Fibroblast of lung (primary cell): ENCODE data around the gene MADCAM1.

ENCODE experiments used
- EZH2 ChIP-seq: IDR thresholded peaks from 2 replicates; pipeline ENCODE4 v1.5.1; 2012; ENCODE audit warnings: low read length, control low read depth, mild to moderate bottlenecking; ENCODE audit errors: missing control alignments
- TF ChIP-seq, protein P1 (sequence below), 2 donors: IDR thresholded peaks in 1 of 2; conservative IDR thresholded peaks in 1 of 2; 1 replicate in 1 of 2; 2 replicates in 1 of 2; pipeline ENCODE4 v1.5.1; 2011 to 2012; ENCODE audit warnings: low read length in 2 of 2, control low read depth in 1 of 2, inconsistent platforms in 1 of 2, low read depth in 1 of 2, mild to moderate bottlenecking in 1 of 2

DNA sequence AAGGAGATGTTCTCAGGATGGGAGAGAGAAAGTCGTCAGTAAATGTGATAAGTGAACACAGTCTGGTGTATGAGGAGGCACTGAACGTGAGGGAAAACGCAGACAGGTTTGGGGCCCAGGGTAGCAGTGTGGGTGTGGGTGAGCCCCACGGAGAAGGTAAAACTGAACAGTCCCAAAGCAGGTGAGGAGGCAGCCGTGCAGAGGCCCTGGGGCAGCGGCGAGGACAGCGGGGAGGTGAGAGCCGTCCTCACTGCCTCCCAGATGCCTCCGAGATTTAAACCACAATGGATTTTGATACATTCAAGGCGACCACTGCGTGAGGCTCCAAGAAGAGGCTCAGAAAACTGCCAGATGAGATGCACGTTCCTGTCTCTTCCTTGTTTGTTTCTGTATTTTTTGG is 20.9 kb upstream of the MADCAM1 start:
- TF ChIP-seq, protein P1, sequence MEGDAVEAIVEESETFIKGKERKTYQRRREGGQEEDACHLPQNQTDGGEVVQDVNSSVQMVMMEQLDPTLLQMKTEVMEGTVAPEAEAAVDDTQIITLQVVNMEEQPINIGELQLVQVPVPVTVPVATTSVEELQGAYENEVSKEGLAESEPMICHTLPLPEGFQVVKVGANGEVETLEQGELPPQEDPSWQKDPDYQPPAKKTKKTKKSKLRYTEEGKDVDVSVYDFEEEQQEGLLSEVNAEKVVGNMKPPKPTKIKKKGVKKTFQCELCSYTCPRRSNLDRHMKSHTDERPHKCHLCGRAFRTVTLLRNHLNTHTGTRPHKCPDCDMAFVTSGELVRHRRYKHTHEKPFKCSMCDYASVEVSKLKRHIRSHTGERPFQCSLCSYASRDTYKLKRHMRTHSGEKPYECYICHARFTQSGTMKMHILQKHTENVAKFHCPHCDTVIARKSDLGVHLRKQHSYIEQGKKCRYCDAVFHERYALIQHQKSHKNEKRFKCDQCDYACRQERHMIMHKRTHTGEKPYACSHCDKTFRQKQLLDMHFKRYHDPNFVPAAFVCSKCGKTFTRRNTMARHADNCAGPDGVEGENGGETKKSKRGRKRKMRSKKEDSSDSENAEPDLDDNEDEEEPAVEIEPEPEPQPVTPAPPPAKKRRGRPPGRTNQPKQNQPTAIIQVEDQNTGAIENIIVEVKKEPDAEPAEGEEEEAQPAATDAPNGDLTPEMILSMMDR (conservative IDR thresholded peaks at IDR 0.05 in 1 of 2, IDR thresholded peaks at IDR 0.05 in 1 of 2; ENCODE audit: low read depth in 1 of 2, low read length in 2 of 2), result no peak
- TF ChIP-seq EZH2, result no peak
